ELR (cell line): Measurements from ENCODE around the gene TM4SF20.

Experiments used
- DNase-seq: peaks from one replicate; pipeline ENCODE4 v3.0.0-alpha.2; 2015; ENCODE audit warnings: low read depth

TM4SF20 gene, protein sequence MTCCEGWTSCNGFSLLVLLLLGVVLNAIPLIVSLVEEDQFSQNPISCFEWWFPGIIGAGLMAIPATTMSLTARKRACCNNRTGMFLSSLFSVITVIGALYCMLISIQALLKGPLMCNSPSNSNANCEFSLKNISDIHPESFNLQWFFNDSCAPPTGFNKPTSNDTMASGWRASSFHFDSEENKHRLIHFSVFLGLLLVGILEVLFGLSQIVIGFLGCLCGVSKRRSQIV

GRCh38 chr2:227379095-227379494, at the start of gene TM4SF20:
Gene TM4SF20 (minus strand): TSS chr2:227379306. CDS start chr2:227379268, 38 bp downstream.
- DNase-seq: no peak

- no peak for DNase-seq
Measured at GRCh38 chr2:227428731-227429285, 49.7 kb upstream of the TM4SF20 start.

DNA sequence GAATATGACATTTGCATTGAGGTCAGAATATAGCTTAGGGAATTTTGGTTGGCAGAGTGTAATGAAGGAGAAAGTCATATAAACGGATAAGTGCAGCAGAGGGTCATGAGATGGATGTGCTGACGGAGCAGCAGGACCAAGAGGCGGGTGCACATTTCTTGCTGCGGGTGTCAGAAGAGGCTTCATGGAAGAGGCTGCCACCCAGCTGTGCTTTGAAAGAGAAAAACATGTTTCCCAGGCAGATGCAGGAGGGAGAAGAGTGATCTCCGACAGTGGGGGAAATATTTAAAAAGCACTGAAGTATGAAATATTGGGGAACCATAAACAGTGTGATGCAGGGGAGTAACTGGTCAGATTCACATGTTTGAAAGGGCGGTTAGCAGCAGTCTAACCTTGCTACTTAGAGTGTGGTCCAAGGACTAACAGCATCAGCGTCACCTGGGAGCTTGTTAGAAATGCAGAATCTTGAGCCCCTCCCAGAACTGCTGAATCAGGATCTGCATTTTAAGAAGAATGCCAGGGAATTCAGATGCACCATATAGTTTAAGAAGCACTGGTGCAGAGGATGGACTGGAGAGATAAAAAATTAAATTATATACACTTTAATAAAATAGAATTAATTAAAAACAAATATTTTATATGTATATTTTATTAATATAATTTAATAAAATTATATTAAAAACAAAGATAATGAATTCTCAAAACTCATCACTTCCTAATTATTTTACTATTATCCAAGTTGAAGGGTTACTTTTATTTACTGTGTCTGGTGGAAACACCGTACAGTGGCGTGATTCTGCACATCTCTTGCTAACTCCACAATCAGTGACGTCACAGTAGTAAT, 44.8 kb upstream of the TM4SF20 start:
- no peak for DNase-seq

DNA sequence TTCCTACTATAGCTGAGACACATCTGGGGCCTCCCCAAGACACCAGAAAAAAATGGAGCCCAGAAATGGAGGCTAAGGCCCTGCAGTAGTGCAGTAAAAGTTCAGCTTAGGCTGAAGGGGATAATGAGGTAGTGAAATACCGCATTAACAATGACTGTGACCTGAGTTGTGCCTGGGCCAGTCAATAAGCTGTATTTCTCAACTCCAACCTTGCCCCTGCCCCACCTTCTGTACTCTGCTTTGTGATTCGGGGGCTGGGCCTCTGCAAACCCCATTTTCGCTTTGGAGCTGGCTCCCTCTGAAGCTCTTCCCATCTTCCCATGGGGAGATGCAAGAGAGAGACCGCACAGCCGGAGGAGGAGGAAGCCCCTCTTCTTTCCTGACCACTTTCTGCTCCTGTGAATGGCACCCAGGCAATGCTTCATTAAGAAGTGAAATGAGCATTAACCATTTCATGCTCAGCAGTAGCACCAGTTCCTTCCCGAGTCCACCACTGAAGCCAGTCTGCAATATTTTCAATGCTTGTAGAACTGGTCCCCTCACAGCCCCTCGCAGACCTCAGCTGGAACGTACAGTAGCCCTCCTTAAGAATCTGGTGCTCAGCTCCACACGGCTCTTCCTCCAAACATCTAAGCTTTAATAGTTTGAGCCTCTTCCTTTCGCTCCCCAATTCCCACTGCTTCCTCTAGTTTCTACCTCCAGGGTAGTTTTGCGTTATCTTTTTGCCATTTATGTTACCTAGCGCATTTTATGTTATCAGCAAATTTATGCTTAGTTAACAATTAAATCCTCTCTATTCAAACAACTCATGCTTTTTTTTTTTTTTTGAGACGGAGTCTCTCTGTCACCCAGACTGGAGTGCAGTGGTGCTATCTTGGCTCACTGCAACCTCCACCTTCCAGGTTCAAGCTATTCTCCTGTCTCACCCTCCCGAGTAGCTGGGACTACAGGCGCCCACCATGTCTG, 41.3 kb upstream of the TM4SF20 start:
- no peak for DNase-seq

GRCh38 chr2:227416701-227417100, 37.6 kb upstream of the TM4SF20 start:
- DNase-seq: no peak

DNA sequence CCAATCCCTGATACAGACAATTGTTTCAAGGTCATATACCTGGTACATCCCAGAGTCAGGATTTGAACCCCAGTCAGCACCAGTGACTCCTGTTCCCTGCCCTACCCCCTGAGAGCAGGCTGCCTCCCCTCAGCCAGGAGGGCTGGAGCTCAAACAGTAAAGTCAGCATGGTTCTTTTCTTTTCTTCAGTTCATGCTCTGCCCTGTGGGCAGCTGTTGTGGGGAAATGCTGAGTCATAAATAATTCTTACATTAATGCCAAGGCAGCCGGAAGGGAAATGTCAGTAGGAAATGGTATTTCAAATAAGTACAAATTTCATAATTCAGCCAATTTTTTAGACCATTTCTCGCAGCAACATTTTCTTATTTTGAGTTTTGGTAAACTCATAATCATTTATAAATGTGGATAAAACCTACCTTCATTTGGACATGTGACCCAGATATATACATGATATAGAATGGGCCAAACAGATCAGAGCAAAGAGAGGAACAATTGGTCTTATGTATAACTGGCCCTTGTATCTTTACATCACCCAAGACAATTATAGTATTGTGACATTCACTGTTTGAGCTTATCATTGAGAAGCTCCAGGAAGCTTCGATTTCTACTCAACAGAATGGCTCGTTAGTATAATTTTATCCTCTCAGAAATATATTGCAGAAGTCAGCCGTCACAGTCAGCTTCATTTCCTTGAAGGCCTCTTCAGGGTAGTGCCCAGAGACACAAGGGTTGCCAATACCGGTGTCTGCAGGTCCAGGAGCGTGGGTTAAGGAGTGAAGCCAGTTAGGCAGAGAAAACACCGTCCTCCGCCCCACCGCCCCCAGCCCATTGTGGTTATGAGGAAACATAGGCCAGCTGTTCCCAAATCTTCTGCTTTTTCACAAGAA, 36.7 kb upstream of the TM4SF20 start:
- peak; percentile 83 for DNase-seq

DNA sequence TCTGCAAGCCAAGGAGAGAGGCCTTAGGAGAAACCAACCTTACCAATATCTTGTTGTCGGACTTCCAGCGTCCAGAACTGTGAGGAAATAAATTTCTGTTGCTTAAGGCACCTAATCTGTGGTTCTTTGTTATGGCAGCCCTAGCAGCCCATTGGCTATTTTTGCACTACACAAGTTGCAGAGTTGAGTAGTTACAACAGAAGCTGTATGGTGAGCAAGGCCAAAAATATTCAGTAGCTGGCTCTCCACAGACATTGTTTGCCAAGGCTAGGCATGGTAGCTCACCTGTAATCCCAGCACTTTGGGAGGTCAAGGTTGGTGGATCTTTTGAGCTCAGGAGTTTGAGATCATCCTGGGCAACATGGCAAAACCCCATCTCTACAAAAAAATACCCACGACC, 35.7 kb upstream of the TM4SF20 start:
- DNase-seq: peak; percentile 49

DNA sequence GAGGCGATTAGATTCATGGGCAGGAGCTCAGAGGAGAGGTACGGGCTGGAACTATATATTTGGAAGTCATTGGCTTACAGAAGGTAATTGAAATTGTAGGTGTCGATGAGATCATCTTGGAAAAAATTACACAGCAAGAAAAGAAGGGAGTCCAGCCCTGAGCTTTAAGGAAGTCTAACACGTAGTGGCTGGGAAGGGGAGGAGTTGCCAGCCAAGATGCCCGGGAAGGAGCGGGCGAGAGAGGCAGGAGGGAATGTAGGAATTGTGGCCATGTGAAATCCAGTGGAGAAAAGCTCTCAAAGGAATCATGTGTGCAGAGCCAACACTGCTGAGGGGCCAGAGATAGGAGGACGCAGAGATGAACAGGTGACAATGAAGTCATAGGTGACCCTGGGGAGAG, 34.3 kb upstream of the TM4SF20 start:
- DNase-seq: no peak

DNA sequence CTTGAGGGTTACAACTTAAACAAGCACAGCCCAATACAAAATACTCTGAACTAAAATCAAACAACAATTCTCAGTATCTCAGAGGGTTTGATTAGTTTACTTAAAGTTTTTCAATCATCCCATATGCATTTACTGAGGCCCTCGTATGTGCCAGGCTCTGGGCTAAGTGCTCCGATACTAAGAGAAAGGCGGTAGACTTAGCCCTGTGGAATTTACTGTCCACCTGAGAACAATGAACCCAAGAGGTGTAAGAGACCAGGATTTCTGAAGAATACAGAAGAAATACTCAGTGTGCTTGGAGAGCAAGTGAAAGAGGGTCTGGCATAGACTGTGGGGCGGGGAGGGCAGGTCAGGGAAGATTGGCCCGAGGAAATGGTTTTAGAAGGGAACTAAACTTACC, 33.8 kb upstream of the TM4SF20 start:
- no peak for DNase-seq

GRCh38 chr2:227411990-227412350, 32.9 kb upstream of the TM4SF20 start:
- peak; percentile 35 for DNase-seq

DNA sequence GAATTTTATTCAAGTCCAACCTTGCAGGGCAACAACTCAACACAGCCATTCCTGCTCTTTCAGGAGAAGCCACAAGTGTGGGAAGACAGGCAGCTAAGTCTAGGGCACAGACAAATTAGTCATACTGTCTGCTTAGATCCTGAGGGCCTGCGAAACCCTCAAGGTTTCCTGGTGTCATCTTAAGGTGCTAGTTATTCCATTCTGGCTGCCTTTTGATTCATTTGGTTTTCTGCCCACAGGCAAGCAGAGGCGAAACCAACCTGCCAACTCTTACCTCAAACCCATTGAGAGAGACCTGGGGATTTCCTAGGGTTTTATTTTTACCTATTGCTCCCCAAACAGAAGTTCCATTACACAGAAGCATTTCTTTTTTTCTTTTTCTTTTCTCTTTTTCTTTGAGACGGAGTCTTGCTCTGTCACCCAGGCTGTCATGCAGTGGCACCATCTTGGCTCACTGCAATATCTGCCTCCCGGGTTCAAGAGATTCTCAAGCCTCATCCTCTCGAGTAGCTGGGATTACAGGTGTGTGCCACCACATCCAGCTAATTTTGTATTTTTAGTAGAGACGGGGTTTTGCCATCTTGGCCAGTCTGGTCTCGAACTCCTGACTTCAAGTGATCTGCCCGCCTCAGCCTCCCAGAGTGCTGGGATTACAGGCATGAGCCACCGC, 32.3 kb upstream of the TM4SF20 start:
- peak; percentile 61 for DNase-seq

DNA sequence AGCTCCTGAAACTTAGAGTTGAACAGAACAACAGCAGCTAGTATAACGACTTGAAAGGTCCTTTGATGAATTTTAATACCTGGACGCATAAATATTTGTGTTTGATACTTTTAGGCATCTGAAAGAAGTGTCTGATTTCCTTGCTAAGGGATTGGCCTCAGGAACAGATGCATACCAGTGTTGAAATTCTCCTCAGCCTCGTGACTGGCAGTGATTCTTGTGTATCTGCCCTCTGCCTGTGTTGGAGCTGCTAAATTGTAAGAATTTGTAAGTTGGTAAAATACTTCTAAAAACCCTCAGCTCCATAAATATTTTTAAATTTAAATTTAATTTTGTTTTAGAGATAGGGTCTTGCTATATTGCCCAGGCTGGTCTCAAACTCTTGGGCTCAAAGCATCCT, 31.1 kb upstream of the TM4SF20 start:
- no peak for DNase-seq

- peak; percentile 67 for DNase-seq
Measured at GRCh38 chr2:227407591-227408151, 28.6 kb upstream of the TM4SF20 start.

- DNase-seq: peak; percentile 99
Measured at GRCh38 chr2:227406177-227407031, 27.3 kb upstream of the TM4SF20 start.

DNA sequence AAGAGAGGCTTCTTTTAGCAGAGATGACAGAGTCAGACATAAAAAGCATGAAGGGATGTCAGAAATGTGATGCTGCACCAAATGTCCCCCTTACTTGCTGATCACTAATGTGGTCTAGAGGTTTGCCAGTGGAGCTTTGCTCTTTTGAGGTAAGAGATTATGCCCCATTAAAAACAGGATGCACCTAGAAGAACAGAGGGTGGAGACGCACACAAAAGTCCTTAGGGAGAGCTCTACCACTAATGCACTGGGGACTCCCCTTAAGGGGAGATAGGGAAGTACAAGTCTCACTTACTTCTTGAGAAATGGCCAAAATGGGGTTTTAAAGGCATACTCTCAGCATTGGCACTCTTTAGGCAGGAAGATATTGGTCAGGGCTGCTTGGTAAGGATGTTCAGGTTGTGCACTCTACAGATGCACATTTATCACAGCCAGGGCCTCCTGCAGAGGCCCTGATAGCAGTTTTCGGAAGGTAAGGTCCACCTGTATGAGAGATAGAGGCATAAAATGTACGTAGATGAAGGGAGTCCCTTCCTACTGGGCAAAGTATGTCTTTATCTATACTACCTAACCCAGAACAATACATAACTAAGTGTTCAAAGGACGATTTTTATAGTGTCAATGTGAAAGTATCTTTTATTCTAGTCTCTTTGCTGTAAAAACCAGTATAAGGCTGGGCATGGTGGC, 25.6 kb upstream of the TM4SF20 start:
- peak; percentile 16 for DNase-seq

GRCh38 chr2:227402959-227403358, 23.9 kb upstream of the TM4SF20 start:
- DNase-seq: peak; percentile 52

DNA sequence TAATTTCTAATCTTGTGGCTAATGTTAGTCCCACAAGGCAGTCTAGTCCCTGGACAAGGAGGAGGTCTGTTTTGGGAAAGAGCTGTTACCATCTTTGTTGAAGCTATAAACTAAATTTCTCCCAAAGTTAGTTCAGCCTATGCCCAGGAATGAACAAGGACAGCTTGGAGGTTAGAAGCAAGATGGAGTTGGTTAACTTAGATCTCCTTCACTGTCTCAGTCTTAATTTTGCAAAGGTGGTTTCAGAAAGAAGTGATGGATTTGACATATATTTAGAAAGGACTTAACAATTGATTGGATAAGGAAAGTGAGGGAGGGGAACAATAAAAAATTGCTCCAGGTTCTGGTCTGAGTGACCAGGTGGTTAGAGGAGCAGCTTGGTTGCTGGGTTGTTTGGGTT, 23.2 kb upstream of the TM4SF20 start:
- no peak for DNase-seq

GRCh38 chr2:227401550-227401949, 22.4 kb upstream of the TM4SF20 start:
- no peak for DNase-seq
